ENCODE measurements around the gene MPHOSPH10.

- no peak for TF ChIP-seq POLR2A (IDR thresholded peaks at IDR 0.05)
- no peak for TF ChIP-seq CTCF (IDR thresholded peaks at IDR 0.05 in 4 of 5, conservative IDR thresholded peaks at IDR 0.05 in 1 of 5)
Measured at GRCh38 chr2:71191570-71191943, 61.1 kb downstream of the MPHOSPH10 start.
